Cortex of kidney (tissue), 1 donor: ENCODE data around the gene PARD3.

Experiments used
- DNase-seq: peaks from one replicate; lab custom pipeline; 2025; lab: John Stamatoyannopoulos, UW

PARD3 gene

DNA sequence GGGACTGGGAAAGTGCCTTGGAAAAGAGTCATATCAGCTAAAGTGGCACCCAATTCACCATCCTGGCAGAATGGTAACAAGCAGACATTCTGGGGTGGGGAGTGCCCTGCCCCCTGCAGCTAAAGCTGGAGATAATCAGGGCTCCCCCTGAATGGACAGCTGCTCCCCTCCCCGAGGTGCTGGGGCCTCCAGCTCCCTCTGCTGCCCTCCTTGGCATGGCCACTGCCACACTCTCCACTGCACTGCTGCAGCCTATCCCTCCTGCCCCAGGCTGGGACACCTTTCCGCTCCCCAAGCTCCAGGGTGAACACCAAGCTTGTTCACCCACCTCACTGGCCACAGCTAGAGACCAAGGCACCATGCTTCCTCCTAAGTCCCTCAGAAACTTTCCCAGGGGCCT, 9.8 kb upstream of the PARD3 start:
- DNase-seq = no peak

DNA sequence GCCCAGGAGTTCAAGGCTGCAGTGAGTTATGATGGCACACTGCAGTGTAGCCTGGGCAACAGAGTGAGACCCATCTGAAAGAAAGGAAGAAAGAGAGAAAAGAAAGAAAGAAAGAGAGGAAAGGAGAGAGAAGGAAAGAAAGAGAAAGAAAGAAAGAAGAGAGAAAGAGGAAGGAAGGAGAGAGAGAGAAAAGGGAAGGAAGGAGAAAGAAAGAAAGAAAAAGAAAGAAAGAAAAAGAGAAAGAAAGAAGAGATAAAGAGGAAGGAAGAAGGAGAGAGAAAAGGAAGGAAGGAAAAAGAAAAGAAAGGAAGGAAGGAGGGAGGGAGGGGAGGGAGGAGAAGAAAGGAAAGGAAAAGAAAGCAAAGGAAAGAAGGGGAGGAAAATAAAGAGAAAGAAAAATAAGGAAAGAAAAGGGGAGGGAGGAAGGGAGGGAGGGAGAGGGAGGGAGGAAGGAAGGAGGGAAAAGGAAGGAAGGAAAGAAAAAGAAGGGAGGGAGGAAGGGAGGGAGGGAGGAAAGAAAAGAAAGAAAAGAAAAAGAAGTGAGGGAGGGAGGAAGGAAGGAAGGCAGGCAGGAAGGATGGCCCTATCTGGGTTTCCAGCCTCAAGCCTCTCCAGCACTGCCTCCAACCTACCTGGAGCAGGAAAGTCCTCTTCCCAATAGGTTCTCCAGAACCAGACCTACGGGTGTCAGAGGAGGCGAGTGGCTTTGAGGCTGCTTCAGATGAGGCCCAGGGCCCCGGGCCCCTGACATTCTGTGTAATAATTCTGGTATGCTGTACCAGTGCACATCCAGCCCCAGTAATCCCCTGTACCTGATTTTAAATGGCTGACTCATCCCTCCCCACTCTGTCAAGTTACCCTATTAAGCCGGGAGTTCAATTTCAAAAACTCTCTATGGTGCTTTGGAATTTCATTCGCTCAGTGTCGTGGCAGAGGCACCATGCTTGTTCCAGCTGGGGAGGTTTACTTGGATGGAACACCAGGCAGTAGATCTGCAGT, 6.8 kb upstream of the PARD3 start:
- DNase-seq = no peak

DNA sequence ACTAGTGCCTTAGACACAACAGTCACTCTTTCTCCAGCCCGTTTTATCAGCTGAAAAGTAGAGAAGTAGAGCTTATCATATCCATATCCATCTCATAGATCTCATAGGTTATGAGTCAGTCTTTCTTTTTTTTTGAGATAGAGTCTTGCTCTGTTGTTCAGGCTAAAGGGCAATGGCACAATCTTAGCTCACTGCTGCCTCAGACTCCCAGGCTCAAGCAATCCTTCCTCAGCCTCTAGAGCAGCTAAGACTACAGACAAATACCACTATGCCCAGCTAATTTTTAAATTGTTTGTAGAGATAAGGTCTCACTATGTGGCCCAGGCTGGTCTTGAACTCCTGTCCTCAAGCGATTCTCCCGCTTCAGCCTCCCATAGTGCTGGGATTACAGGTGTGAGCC, 2.5 kb upstream of the PARD3 start:
- DNase-seq = no peak

DNA sequence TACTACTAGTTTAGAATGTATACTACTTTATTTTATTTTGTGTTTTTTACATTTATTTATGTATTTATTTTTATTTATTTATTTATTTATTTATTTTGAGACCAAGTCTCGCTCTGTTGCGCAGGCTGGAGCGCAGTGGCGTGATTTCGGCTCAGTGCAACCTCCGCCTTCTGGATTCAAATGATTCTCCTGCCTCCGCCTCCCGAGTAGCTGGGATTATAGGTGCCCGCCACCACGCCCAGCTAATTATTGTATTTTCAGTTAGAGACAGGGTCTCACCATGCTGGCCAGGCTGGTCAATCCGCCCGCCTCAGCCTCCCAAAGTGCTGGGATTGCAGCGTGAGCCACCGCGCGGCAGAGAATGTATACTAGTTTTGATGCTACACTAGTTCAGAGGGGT, 2.0 kb upstream of the PARD3 start:
- no peak for DNase-seq

DNA sequence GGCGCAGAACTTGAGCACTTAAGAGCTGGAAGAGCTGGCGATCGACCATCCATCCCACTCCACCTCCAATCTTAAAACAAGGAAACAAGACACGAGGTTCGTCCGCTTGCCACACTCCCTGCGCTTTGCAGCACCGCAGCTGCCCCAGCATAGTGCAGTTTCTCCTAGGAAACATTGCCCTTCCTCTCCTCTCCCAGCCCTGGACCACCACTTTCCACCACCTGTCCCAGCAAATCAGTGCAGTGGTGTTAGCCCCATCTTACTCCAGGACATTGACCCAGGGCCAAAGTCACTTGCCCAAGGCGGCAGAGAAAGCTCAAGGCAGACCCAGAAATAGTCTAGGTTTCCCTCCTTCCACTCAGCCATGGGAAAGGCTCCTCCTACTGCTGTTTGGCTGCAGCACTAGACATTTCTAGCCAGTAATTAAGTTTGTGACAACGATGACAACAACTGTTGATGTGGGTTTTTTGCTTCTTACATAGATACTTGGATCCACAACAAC, 1.5 kb upstream of the PARD3 start:
- DNase-seq = no peak

DNA sequence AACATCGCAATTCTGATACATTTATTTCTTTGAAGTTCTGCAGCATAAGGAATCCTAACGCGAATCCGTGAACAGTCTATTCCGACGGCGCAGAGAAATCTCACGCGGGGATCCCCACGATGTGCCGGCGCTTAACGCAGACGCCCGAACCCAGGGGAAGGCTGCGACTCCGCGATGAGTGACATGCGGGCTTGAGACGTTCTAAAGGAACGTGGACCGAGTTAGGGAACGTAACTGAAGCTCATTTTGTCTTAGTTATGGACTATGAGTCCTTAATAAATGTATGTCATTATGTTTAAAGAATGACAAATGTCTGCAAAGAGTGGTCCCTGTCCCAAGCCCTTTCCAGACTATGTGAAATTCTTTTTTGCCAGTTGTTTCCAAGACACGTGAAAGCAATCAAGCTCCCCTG, 995 bp upstream of the PARD3 start:
- no peak for DNase-seq

DNA sequence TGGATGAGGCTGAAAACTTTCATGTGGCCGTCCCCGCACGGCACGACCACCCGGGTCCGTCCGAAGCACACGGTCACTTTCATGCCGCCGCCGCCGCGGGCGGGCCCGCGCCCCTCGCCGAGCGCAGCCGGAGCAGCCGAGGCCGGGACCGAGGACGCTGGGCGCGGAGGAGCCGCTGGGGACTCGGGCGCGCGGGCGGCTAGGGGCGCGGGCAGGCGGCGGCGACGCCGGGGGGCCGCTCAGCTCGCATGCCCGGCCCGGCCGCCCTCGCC, 247 bp downstream of the PARD3 start:
- DNase-seq = no peak

DNA sequence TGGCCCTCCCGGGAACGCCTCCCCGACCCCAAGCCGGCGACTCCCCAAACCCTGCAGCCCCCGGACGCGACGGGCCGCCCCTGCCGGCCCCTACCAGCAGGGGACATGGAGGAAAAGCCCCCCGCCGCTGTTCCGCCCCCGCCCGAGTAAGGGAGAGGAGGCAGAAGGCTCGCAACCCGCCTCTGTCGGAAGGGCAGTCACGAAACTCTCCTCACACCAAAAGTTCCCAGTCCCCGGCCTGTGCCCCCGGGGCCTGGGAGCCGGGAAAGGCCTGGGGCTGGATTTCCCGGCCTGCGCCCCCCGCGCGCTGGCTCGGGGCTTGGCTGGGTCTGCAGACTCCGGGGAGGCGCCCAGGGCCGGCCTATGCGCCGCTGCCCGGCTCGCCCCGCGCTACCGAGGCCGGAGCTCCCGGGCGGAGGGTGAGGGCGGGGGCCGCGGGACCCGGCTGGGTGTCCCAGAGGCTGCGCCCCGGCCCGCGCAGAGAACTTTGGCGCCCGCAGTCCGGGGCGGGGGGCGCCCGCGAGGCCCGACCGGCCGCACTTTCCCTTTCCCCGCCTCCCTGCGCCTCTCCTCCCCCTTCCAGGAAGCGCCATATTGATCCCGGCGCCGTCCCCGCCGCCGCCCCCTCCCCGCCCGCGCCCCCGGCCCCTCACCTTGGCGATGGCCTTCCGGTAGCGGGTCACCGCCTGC, 728 bp downstream of the PARD3 start:
- peak; percentile 42 for DNase-seq

DNA sequence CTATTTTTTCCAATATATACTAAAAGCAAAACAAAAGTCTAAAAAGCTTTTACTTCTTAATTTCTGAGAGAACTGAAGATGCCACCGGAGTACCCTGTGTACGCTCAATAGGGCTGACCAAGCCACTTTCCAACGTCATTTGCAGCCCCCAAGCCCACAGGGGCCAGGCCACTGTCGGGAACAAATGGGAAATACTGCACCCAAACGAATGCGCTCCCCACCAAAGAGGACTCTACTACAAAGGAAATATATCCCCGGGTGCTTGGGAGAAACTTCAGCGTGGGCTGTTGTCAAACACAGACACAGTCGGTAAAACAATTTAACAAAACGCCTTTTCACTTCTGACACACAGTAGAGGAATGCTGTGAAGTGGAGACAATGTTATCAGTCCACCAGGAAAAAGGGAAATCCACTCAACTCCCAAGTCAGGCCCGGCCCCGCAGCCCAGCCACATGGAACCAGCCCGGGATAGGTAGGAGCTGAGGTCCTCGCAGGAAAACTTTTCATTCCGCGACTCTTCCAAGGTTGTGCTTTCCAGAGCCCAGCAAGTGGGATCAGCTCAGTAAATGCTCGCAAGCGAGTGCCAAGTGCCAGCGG, 1.4 kb downstream of the PARD3 start:
- no peak for DNase-seq

DNA sequence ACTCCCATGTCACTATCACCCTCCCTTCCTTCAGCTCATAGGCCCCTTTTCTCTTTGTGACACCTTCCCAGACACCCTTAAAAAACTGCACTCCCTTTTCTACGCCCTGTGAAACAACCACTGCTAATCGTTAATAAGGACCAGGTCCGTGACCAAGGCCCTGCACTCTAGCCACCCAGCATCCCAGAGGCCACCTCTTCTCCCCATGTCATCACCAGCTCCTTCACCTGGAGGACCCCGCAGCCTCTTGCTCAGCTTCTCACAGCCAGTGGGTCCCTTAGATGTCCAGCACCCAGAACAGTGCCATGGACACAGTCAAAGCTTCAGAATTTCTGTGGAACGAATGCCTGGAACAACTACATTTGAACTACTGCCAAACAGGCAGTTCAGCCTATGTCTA, 2.3 kb downstream of the PARD3 start:
- no peak for DNase-seq

DNA sequence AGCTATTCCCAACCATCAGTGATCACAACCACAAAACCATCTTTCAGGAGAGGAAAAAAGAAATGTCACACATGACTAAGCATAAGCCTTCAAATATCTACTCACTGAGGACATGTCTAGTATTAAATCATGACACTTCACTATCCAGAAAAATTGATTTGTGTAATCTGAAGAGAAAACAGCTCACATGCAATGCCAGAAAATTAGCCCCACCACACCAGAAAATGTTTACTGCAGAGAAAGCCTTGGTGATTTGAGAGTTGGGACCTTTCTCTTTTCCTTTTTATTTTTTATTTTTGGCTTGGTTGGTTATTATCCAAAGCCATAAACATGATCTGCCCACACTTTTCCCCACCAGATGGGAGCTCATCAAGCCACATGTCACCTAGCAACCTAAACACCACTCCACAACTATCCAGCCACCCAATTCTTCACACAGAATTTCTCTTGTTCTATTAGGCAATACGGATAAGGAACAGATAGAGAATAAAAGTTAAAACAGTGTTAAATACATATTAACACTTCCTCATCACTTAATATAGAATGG, 3.1 kb downstream of the PARD3 start:
- DNase-seq = no peak

DNA sequence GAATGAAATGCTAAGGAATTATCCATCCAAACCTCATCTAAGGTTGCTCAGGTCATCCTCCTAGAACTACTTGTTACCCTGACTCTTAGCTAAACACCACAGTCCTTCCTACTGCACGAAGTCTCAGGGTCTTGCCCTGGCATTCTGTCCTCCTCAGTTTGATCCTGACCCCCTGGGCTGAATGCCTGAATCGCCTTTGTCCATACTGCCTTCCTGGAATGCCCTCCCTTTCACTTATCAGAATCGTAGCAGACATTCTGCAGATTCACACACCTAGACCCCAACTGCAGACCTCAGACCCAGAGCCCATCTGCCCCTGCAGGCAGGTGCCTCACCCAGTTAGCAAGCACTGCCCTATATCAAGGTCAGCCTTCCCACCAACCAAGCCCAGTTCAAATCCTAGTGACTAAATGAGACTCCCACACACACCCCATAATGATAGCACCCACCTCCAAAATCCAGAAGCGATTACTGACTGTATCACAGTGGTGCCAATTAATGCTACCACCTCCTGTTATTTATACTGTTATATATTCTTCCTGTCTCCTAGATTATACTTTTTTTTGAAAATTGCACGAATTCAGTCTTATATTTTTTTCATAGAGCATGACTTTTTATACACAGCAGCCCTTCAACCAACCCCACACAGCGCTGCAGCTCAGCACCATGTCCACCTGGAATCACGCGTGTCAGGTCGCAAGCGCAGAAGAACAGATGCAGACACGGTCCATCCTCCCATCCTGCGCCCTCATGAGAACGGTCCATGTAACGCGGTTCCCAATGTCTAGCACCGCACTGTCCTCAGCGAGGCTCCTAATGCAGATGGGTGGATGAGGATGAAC, 3.7 kb downstream of the PARD3 start:
- DNase-seq = no peak

DNA sequence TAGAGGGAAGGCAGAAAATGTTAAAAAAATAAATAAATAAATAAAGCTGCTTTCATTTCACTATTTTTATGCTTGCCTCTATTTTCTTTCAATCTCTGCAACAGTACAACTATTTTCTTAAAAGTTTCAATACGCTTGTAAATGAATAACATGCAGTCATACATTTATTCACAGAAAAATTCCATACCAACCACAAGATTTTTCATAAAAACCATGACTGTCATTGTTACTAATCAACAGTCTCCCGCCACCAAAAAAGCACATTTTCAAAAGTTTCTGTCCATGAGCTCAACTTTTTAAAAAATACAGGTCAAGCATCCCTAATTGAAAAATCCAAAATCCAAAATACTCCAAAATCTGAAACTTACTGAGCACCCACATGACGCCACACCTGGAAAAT, 5.3 kb downstream of the PARD3 start:
- DNase-seq = no peak

DNA sequence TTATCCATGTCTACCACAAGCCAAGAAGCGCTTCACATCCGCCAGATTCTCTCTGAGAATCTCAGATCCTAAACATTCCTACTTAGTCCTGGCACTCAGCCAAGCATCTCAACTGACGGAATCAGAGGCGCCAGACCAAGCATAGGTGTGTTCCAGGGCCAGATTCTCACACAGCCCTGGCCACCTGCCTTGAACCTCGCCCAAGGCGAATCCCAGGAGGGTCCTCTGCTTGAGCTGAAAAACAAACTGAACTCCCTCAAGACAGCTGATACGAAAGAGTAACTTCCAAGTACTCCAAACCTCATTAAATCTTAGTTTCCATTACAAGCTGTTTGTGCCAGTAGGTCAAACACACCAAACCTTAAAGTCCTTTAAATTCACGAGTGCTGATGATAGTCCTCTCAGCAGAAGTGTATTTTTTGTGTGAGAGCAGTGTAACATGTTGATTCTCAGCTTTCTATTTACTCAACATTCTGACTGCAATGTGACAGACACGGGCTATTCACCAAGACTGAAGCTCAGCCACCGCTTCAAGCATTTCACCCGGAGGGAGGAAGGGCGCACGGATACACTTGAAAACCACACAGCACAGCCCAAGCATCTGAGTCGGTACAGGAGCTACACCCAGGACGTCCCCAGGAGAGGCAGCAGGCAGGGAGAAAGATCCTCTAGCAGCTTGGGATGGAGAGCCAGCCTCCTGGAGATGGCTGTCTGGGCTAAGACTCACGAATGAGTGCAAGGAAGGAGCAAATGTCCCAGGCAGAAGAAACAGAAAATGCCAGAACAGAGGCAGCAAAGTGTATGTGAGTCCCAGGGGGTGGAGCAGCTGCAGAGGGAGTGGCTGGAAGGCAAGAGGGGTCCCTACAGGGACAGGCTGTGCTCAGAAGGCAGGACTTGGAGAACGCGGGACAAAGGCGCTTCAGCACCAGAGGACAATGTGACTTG, 6.0 kb downstream of the PARD3 start:
- DNase-seq = no peak

DNA sequence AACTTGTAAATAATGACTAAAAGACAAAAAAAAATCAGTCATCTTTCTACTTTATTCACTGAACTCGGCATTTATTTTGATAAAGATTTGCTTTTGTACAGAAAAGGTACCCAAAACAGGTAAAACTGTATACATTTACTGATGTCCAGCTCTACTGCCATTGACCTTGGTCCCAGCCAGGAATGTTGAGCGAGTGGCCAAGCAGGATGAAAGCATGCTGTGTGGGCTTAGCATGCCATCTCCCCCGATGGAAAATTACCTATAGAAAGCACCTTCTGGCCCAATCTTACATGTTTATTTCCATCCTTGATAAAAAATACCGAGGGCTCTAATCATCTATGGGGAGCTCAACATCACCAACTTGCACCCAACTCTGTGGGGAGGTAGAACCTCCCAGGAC, 6.8 kb downstream of the PARD3 start:
- no peak for DNase-seq

DNA sequence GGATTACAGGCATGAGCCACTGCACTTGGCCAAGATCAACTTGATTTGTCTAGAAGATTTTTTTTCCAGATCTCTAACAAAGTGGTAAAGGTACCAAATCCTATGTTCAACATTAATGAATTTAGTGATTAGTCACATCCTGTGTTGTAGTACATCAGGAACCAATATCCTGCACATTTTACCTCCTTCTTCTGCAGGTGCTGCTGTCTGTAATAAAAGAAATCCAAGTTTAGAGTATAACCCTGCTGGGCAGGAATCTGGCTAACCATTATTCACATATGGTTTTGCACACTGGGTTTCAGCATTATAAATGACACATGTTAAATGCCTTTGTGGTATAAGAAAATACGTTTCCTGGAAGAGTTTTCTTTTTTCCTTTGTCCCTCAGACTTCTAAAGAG, 10.8 kb downstream of the PARD3 start:
- no peak for DNase-seq

DNA sequence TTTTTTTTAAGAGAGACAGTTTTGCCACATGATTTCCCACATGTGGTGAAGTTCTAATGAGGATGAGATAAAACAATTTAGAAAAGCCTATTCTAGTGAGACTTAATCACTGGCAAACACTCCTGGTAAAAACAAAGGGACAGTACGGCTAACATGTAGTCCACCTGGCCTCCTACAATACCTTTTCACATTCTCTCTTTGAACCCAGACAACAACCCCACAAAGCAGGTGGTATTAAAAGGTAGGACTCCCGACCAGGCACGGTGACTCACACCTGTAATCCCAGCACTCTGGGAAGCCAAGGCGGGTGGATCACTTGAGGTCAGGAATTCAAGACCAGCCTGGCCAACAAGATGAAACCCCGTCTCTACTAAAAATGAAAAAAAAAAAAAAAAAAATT, 12.4 kb downstream of the PARD3 start:
- DNase-seq = no peak

DNA sequence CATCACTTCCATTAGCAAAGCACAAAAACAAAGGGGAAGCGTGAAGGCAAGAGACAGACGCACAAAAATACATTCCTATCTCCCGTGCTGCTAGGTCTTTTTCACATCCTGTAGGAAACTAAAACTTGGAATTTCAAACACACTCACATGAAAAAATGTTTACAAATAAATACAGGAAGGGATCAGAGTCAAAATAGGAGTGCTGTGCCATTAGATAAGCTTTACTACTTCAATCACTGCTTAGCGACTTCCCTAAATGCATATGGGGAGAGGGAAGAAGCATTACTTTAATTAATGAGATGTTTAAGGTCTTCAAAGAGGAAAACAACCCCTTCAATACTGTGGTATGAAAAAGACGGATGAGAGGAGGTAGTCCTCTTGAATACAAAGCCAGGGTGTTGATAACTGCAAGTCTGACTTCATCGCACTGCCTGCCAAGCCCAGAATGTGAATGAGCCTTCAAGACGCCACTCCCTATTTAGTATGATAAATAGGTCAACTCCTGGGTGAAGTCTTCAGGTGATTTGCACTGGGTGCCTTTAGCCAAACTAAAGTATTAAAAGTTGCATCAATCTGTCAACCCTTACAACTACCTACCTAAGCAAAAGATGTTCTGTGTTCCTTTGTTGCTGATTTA, 13.9 kb downstream of the PARD3 start:
- no peak for DNase-seq

DNA sequence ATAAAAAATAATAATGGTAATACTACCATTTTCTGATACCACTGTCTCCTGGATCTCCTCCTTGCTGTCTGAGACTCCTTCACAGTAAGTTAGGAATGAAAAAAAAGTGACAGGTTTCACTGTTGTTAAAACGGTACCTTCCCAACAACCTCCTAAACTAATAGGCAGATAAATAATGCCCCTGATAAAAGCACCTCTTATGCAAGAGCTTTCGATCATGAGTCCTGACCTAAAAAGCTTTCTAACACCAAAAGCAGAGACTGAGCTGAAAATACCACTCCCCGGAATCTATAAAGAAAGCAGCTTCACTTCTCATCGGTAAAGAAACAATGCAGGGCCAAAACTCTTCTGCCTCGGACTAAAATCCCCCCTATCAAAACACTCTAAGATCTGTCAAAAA, 14.5 kb downstream of the PARD3 start:
- no peak for DNase-seq

DNA sequence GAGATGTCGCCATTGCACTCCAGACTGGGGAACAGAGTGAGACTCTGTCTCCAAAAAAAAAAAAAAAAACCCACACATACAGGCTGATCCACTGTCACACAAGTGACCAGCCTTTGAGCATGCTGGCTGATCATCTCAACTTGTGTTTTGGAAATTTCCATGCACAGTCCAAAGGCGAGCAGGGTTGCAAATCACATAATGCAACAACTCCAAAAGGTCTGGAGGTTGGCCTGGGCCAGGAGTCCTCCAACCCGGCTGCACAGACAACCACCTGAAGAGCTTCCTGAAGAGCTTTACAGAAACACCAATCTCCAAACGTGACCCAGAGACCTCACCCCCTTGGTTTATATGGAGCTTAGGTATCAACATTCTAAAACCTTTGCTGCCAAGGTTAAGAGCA, 16.4 kb downstream of the PARD3 start:
- no peak for DNase-seq
